ENCODE measurements around the gene CD109. TPM values are rescaled to one million over a fixed set of nuclear protein-coding genes. Genes with fewer than 3 reads are reported as not detected.

Gene CD109
- total RNA-seq, 2 experiments from 2014 or later, result 7.2 to 9.1 TPM

- no peak for DNase-seq
- Mint-ChIP-seq H3K27ac (no peak overlapping the region), H3K27me3 (no peaks in the 10 kb centered on the region), H3K36me3 (peaks cover 8% of the 10 kb centered on the region), H3K9me3 (no peaks in the 10 kb centered on the region), H3K4me1 (ENCODE audit: low read depth) (no peaks in the 10 kb centered on the region), H3K4me3 (no peak overlapping the region)
- ChIA-PET CTCF (no interaction called here), POLR2A (no interaction called here)
- intact Hi-C loops (cut with micrococcal nuclease), result no loop called here
Measured at GRCh38 chr6:73766040-73766439, 70.0 kb downstream of the CD109 start.

GRCh38 chr6:73768558-73768957 is 72.6 kb downstream of the CD109 start:
- no peak overlapping the region for H3K27ac Mint-ChIP-seq
- H3K4me1 Mint-ChIP-seq (ENCODE audit: low read depth), result no peaks in the 10 kb centered on the region
- H3K36me3 Mint-ChIP-seq, result peaks cover 8% of the 10 kb centered on the region
- intact Hi-C loops (cut with micrococcal nuclease), result no loop called here
- no peak overlapping the region for H3K4me3 Mint-ChIP-seq
- H3K9me3 Mint-ChIP-seq, result no peaks in the 10 kb centered on the region
- CTCF ChIA-PET, result no interaction called here
- no peak for DNase-seq
- no peaks in the 10 kb centered on the region for H3K27me3 Mint-ChIP-seq
- POLR2A ChIA-PET, result no interaction called here

- no peaks in the 10 kb centered on the region for H3K9me3 Mint-ChIP-seq
- H3K4me1 Mint-ChIP-seq (ENCODE audit: low read depth), result no peaks in the 10 kb centered on the region
- H3K27me3 Mint-ChIP-seq, result no peaks in the 10 kb centered on the region
- peaks cover 5% of the 10 kb centered on the region for H3K36me3 Mint-ChIP-seq
- no peak overlapping the region for H3K27ac Mint-ChIP-seq
- POLR2A ChIA-PET, result no interaction called here
- H3K4me3 Mint-ChIP-seq, result no peak overlapping the region
- no peak for DNase-seq
- CTCF ChIA-PET, result interaction anchor here (1.0 kb wide), 1 partner anchor 1439 kb away, joined by 3 read pairs; no protein-coding TSS in a partner anchor
- intact Hi-C loops (cut with micrococcal nuclease), result no loop called here
Measured at GRCh38 chr6:73769976-73770375, 74.0 kb downstream of the CD109 start.

GRCh38 chr6:73774311-73774774 is 78.3 kb downstream of the CD109 start:
- no peaks in the 10 kb centered on the region for H3K4me1 Mint-ChIP-seq (ENCODE audit: low read depth)
- intact Hi-C loops (cut with micrococcal nuclease), result no loop called here
- no peak for DNase-seq
- ChIA-PET POLR2A (no interaction called here), CTCF (no interaction called here)
- no peak overlapping the region for H3K27ac Mint-ChIP-seq
- H3K36me3 Mint-ChIP-seq, result no peaks in the 10 kb centered on the region
- no peak overlapping the region for H3K4me3 Mint-ChIP-seq
- H3K27me3 Mint-ChIP-seq, result no peaks in the 10 kb centered on the region
- H3K9me3 Mint-ChIP-seq, result no peaks in the 10 kb centered on the region

- intact Hi-C loops (cut with micrococcal nuclease), result no loop called here
- H3K36me3 Mint-ChIP-seq, result no peaks in the 10 kb centered on the region
- no peak overlapping the region for H3K4me3 Mint-ChIP-seq
- POLR2A ChIA-PET, result no interaction called here
- CTCF ChIA-PET, result no interaction called here
- no peaks in the 10 kb centered on the region for H3K4me1 Mint-ChIP-seq (ENCODE audit: low read depth)
- H3K27me3 Mint-ChIP-seq, result no peaks in the 10 kb centered on the region
- H3K9me3 Mint-ChIP-seq, result no peaks in the 10 kb centered on the region
- no peak for DNase-seq
- H3K27ac Mint-ChIP-seq, result no peak overlapping the region
Measured at GRCh38 chr6:73779943-73780342, 83.9 kb downstream of the CD109 start.

- Mint-ChIP-seq H3K4me1 (ENCODE audit: low read depth) (no peaks in the 10 kb centered on the region), H3K36me3 (peaks cover 2% of the 10 kb centered on the region), H3K9me3 (no peaks in the 10 kb centered on the region), H3K27ac (no peak overlapping the region), H3K27me3 (no peaks in the 10 kb centered on the region), H3K4me3 (no peak overlapping the region)
- ChIA-PET CTCF (interaction anchor here (0.6 kb wide), 1 partner anchor 170 kb away, joined by 4 read pairs; no protein-coding TSS in a partner anchor), POLR2A (no interaction called here)
- no peak for DNase-seq
- intact Hi-C loops (cut with micrococcal nuclease), result no loop called here
Measured at GRCh38 chr6:73782911-73783310, 86.9 kb downstream of the CD109 start.

- intact Hi-C loops (cut with micrococcal nuclease), result loop anchor here (5.0 kb wide), 1 partner anchor 38 kb away; no protein-coding TSS in a partner anchor
- peaks cover 2% of the 10 kb centered on the region for H3K36me3 Mint-ChIP-seq
- DNase-seq, result no peak
Measured at GRCh38 chr6:73784726-73785505, 88.9 kb downstream of the CD109 start.

GRCh38 chr6:73790574-73790973 is 94.6 kb downstream of the CD109 start:
- H3K4me3 Mint-ChIP-seq, result no peak overlapping the region
- no peak for DNase-seq
- intact Hi-C loops (cut with micrococcal nuclease), result no loop called here
- H3K9me3 Mint-ChIP-seq, result no peaks in the 10 kb centered on the region
- no peaks in the 10 kb centered on the region for H3K27me3 Mint-ChIP-seq
- H3K27ac Mint-ChIP-seq, result no peak overlapping the region
- ChIA-PET POLR2A (no interaction called here), CTCF (interaction anchor here (0.7 kb wide), 1 partner anchor 1420 kb away, joined by 3 read pairs; no protein-coding TSS in a partner anchor)
- peaks cover 2% of the 10 kb centered on the region for H3K36me3 Mint-ChIP-seq
- H3K4me1 Mint-ChIP-seq (ENCODE audit: low read depth), result no peaks in the 10 kb centered on the region

More at GRCh38 chr6:73784726-73785505, 88.9 kb downstream of the CD109 start:
- Mint-ChIP-seq H3K27ac (no peak overlapping the region), H3K9me3 (no peaks in the 10 kb centered on the region), H3K27me3 (no peaks in the 10 kb centered on the region), H3K4me3 (no peak overlapping the region), H3K4me1 (ENCODE audit: low read depth) (no peaks in the 10 kb centered on the region)
- ChIA-PET POLR2A (no interaction called here), CTCF (no interaction called here)

GRCh38 chr6:73791336-73791735 is 95.3 kb downstream of the CD109 start:
- CTCF ChIA-PET, result interaction anchor here (0.9 to 1.3 kb wide), 2 partner anchors 52 to 115 kb away, joined by 3 read pairs; no protein-coding TSS in a partner anchor
- no peaks in the 10 kb centered on the region for H3K27me3 Mint-ChIP-seq
- H3K4me1 Mint-ChIP-seq (ENCODE audit: low read depth), result no peaks in the 10 kb centered on the region
- no peak overlapping the region for H3K4me3 Mint-ChIP-seq
- no peak overlapping the region for H3K27ac Mint-ChIP-seq
- POLR2A ChIA-PET, result no interaction called here
- no peaks in the 10 kb centered on the region for H3K9me3 Mint-ChIP-seq
- intact Hi-C loops (cut with micrococcal nuclease), result no loop called here
- no peak for DNase-seq
- H3K36me3 Mint-ChIP-seq, result peaks cover 2% of the 10 kb centered on the region

GRCh38 chr6:73792738-73793137 is 96.7 kb downstream of the CD109 start:
- ChIA-PET CTCF (interaction anchor here (1.3 kb wide), 1 partner anchor 60 kb away, joined by 3 read pairs; no protein-coding TSS in a partner anchor), POLR2A (no interaction called here)
- intact Hi-C loops (cut with micrococcal nuclease), result no loop called here
- Mint-ChIP-seq H3K36me3 (no peaks in the 10 kb centered on the region), H3K4me3 (no peak overlapping the region), H3K27me3 (no peaks in the 10 kb centered on the region), H3K27ac (no peak overlapping the region), H3K4me1 (ENCODE audit: low read depth) (no peaks in the 10 kb centered on the region), H3K9me3 (no peaks in the 10 kb centered on the region)
- DNase-seq, result no peak

- intact Hi-C loops (cut with micrococcal nuclease), result no loop called here
- no peaks in the 10 kb centered on the region for H3K36me3 Mint-ChIP-seq
- no peak overlapping the region for H3K27ac Mint-ChIP-seq
- H3K4me1 Mint-ChIP-seq (ENCODE audit: low read depth), result peaks cover 9% of the 10 kb centered on the region
- POLR2A ChIA-PET, result no interaction called here
- no peak for DNase-seq
- no peak overlapping the region for H3K4me3 Mint-ChIP-seq
- H3K27me3 Mint-ChIP-seq, result no peaks in the 10 kb centered on the region
- CTCF ChIA-PET, result interaction anchor here (1.2 kb wide), 1 partner anchor 60 kb away, joined by 3 read pairs; no protein-coding TSS in a partner anchor
- H3K9me3 Mint-ChIP-seq, result no peaks in the 10 kb centered on the region
Measured at GRCh38 chr6:73796881-73797280, 100.9 kb downstream of the CD109 start.

GRCh38 chr6:73797861-73798260 is 101.9 kb downstream of the CD109 start:
- ChIA-PET POLR2A (no interaction called here), CTCF (interaction anchor here (1.2 kb wide), 1 partner anchor 59 kb away, joined by 3 read pairs; no protein-coding TSS in a partner anchor)
- no peak for DNase-seq
- no peaks in the 10 kb centered on the region for H3K36me3 Mint-ChIP-seq
- peaks cover 9% of the 10 kb centered on the region for H3K4me1 Mint-ChIP-seq (ENCODE audit: low read depth)
- H3K4me3 Mint-ChIP-seq, result no peak overlapping the region
- H3K27ac Mint-ChIP-seq, result no peak overlapping the region
- no peaks in the 10 kb centered on the region for H3K9me3 Mint-ChIP-seq
- H3K27me3 Mint-ChIP-seq, result no peaks in the 10 kb centered on the region
- intact Hi-C loops (cut with micrococcal nuclease), result no loop called here

GRCh38 chr6:73798592-73798991 is 102.6 kb downstream of the CD109 start:
- H3K4me1 Mint-ChIP-seq (ENCODE audit: low read depth), result peaks cover 9% of the 10 kb centered on the region
- no peak overlapping the region for H3K4me3 Mint-ChIP-seq
- POLR2A ChIA-PET, result no interaction called here
- CTCF ChIA-PET, result no interaction called here
- H3K36me3 Mint-ChIP-seq, result no peaks in the 10 kb centered on the region
- no peaks in the 10 kb centered on the region for H3K27me3 Mint-ChIP-seq
- H3K9me3 Mint-ChIP-seq, result no peaks in the 10 kb centered on the region
- intact Hi-C loops (cut with micrococcal nuclease), result no loop called here
- DNase-seq, result peak; percentile 18
- no peak overlapping the region for H3K27ac Mint-ChIP-seq

Measured in activated CD4-positive, alpha-beta memory T cell treated with anti-CD3 and anti-CD28 coated beads for 36 hours (primary cell).